Dedifferentiated amniotic fluid mesenchymal stem cell (primary cell): ENCODE measurements around the gene PPP1R7.
"Not testable (repeated sequence)": the region's sequence is repeated elsewhere in the genome, so short reads cannot be mapped to it uniquely, and the experiment has no call there.

ENCODE experiments used
- DNase-seq: peaks from one replicate; pipeline ENCODE4 v3.0.0-alpha.2; 2016; ENCODE audit errors: extremely low spot score

PPP1R7 gene

GRCh38 chr2:241193271-241193670 is 43.0 kb downstream of the PPP1R7 start:
- DNase-seq, result no peak

DNA sequence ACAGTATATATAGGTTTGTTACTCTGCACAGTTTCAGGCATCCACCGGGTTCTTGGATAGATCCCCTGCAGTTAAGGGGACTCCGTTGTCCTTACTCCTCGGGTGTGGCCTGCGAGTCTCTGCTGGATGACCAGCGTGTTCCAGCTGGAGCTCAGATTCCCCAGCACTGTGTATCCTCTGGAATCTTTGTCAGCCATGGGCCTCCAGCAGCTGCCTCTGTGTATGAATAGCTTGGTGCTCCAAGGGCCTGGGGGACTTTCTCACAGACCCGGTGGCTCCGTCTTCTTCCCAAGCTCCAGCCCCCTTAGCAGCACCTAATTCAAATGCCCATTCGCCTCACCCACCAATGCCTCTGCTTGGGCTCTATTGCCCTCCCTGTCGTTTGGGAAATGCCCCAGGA is 44.5 kb downstream of the PPP1R7 start:
- no peak for DNase-seq

GRCh38 chr2:241195506-241196130 is 45.4 kb downstream of the PPP1R7 start:
- no peak for DNase-seq

- DNase-seq, result not testable (repeated sequence)
Observed at GRCh38 chr2:241197246-241197645, 47.0 kb downstream of the PPP1R7 start.

DNA sequence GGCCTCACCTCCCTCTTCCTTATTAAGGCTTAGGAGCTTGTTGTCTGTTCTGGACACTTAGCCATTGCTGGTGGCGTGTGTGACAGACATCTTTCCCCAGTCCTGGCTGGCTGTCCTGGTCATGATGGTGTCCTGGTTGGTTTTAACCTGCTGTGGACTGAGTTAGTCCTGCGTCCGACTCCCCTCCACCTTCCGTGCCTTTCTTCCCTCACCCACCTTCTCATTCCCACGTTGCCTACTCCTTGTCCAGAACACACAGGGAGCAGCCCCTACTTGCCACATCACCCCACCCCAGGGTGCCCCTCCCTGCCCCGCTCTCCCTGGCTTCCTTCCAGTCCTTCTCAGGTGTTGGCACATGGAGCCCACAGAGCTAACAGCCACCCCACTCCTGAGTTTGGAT is 47.7 kb downstream of the PPP1R7 start:
- DNase-seq, result no peak

- DNase-seq, result no peak
Observed at GRCh38 chr2:241198381-241199279, 48.4 kb downstream of the PPP1R7 start.

DNA sequence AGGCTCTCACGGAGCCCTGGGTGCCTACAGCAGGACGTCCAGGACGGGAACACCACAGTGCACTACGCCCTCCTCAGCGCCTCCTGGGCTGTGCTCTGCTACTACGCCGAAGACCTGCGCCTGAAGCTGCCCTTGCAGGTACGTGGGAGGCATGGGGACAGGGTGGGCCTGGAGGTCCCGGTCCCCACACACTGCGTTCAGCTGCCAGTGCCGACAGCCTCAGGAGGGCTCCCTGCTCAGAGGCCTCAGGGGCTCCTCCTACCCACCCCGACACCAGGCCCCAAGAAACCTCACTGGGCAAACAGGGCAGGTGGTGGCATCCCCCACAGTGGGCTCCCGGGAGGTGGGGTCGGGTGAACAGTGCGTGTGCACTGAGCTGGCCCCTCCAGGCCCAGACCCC is 49.0 kb downstream of the PPP1R7 start:
- no peak for DNase-seq

DNA sequence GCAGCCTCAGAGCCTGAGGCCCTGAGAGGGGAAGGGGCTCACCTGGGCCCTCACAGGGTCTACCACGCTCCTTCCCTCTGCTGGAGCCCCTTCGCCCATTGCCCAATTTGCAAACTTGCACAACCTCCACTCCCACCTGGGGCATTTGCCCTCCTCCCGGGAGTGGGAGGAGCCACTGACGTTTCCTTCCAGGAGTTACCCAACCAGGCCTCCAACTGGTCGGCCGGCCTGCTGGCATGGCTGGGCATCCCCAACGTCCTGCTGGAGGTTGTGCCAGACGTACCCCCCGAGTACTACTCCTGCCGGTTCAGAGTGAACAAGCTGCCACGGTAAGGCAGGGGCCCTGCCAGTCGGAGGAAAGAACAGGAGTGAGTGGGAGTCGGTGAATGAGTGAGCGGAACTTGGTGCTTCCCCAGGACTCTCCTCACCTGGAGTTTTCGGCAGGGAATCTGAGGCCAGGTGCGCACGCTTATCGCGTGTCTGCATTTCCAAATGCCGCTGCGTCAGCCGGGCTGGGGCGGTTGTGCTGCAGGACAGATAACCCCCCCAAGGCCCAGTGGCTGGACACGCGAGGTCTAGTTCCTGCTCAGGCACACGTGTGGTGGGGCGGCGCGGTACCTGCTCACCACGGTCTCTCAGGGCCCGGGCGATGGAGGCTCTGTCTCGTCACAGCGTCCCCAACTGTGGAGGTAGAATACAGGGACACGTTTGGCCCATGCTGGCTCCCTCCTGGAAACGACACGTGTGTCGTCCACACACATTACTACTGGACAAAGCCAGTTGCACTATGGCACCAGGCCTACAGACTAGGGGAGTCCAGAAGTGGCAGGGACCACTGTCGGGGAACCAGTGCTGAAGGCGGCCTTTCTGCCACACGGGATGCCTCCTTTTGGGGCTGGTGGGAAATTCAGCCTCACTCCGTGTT is 49.9 kb downstream of the PPP1R7 start:
- no peak for DNase-seq

DNA sequence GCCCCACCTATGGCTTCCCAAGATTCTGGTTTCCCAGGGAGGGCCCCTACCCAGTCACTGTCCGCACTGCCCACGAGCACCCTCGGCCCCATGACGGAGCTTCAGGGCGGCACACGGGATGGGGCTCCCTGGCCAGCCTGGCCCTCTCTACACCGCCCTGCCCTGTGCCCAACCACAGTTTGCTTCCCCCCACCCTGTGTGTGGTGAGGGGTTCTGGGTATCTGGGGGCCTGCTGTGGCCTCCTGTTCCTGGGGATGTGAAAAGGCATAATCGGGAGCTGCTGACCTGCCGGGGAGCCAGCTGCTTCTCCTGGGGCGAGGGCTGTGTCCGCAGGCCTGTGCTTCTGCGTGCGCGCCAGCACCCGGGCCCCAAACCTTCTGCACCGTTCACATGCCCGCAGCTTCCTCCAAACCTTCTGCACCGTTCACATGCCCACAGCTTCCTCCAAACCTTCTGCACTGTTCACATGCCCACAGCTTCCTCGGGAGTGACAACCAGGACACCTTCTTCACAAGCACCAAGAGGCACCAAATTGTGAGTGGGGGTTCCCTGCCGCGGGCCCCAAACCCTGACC is 50.6 kb downstream of the PPP1R7 start:
- no peak for DNase-seq

GRCh38 chr2:241201445-241202267 is 51.4 kb downstream of the PPP1R7 start:
- no peak for DNase-seq

DNA sequence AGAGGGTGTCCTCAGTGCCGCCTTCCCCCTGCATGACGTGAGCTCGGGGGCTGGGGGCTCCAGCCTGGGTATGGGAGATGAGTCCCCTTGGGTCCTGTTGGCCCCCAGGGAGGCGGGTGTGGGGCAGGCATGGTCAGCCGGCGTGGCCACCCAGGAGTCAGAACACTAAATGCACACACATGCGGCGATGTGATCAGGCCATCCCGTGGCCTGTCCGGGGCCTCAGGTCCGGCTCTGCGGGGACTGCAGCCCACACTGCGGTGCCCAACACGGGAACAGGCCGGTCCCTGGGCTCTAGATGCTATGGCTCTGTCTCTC is 52.0 kb downstream of the PPP1R7 start:
- DNase-seq, result no peak

- DNase-seq, result no peak
Observed at GRCh38 chr2:241202681-241203080, 52.4 kb downstream of the PPP1R7 start.

DNA sequence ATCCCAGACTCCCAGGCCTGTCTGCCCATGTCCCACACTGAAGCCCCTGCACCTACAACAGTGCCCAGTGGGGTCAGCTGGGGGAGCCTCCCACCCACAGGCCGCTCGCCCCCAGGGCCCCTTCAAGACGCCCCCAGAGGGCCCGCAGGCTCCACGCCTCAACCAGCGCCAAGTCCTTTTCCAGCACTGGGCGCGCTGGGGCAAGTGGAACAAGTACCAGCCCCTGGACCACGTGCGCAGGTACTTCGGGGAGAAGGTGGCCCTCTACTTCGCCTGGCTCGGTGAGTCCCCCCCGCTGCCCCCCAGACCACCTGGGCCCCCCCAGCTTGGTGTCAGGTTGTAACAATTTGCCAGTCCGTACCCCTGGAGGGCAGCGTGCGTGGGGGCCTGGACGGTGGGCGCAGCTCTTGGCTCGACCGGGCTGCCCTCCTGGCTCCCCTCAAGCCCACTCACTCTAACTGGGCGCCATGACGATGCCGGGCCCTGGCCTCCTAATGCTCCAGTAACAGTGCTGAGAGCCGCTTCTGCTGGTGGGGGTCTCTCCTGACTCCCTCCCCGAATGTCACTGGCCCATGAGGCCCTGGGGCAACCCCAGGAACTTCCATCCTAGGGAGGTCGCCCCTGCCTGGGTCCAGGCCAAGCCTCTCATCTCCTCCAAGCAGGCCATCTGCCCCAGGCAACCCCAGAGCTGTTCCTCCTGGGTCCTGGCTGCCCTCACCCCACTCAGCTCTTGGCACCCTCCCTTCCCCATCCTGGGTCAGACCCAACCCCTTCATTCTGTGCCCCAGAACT is 53.1 kb downstream of the PPP1R7 start:
- DNase-seq, result no peak

DNA sequence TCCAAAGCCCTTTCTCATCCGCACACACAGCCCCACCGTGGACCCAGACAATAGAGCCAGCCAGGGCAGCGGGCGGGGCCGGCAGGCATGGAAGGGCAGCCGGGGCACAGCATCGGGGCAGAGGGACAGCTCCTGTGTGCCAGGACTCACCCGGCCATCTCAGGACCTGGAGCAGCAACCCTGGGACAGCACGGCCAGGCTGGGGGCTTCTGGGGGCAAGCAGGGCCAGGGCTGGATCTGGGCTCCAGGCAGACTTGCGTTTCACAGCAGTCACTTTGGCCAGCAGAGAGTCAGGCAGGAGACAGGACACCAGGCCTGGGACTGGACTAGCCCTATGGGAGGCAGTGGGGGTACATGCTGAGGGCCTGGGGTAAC is 53.7 kb downstream of the PPP1R7 start:
- DNase-seq, result no peak

- DNase-seq, result no peak
Observed at GRCh38 chr2:241204490-241204889, 54.2 kb downstream of the PPP1R7 start.

GRCh38 chr2:241205086-241205485 is 54.8 kb downstream of the PPP1R7 start:
- DNase-seq, result no peak

GRCh38 chr2:241207151-241207550 is 56.9 kb downstream of the PPP1R7 start:
- DNase-seq, result no peak

DNA sequence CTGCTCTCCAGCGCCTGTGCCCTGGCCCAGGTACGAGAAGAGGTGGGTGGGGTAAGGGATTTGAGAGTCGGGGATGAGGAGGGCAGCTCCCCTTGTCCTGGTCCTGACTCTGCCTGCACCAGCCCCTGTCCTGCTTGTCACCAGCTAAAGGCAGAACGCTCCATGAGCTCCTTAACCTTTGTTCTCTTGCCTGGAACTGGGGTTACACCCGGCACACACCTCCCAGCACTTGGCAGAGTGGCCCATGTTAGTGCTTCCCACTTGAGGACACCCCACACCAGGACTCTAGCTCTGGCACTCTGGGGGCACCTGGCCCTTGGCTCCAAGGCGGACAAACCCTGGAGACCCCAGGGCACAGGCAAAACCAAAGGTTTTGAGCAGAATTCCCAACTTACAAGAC is 57.4 kb downstream of the PPP1R7 start:
- no peak for DNase-seq

DNA sequence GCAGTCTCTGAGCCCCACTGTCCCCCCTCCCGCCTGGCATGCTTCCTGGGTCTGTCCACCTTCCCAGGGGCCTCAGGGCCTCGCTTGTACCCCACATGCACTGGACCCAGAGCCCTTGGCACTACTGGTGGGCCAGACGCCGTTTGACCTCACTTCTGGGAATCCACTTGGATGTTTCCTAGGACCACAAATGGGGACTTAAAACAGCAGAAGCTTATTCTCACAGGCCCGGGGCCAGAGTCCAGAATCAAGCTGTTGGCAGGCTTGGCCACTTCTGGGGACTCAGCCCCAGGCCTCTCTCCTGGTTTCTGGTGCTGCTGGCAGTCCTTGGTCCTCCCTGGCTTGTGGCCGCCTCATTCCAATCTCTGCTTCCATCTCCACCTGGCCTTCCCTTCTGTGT is 57.8 kb downstream of the PPP1R7 start:
- no peak for DNase-seq

- no peak for DNase-seq
Observed at GRCh38 chr2:241209271-241209670, 59.0 kb downstream of the PPP1R7 start.
